ENCODE measurements around the gene SLC15A2.
"Not testable (repeated sequence)": the region's sequence is repeated elsewhere in the genome, so short reads cannot be mapped to it uniquely, and the experiment has no call there.

Gene SLC15A2

GRCh38 chr3:121924734-121925133, 30.5 kb downstream of the SLC15A2 start:
- DNase-seq (ENCODE audit: low spot score), result no peak

- no peak for DNase-seq (ENCODE audit: low spot score)
These were observed 32.2 kb downstream of the SLC15A2 start for GRCh38 chr3:121926380-121926779.

GRCh38 chr3:121938141-121938855, 44.1 kb downstream of the SLC15A2 start:
- DNase-seq (ENCODE audit: low spot score), result not testable (repeated sequence)

GRCh38 chr3:121941592-121941991, 47.4 kb downstream of the SLC15A2 start:
- DNase-seq (ENCODE audit: low spot score), result no peak

- DNase-seq (ENCODE audit: low spot score), result no peak
These were observed 48.0 kb downstream of the SLC15A2 start for GRCh38 chr3:121942116-121942786.

- DNase-seq (ENCODE audit: low spot score), result no peak
These were observed 49.2 kb downstream of the SLC15A2 start for GRCh38 chr3:121943431-121943830.

- DNase-seq (ENCODE audit: low spot score), result no peak
These were observed 54.4 kb downstream of the SLC15A2 start for GRCh38 chr3:121948641-121949040.

- DNase-seq (ENCODE audit: low spot score), result no peak
These were observed 57.2 kb downstream of the SLC15A2 start for GRCh38 chr3:121951291-121951919.

- no peak for DNase-seq (ENCODE audit: low spot score)
These were observed 62.2 kb downstream of the SLC15A2 start for GRCh38 chr3:121956363-121956762.

- DNase-seq (ENCODE audit: low spot score), result no peak
These were observed 63.6 kb downstream of the SLC15A2 start for GRCh38 chr3:121957674-121958415.

GRCh38 chr3:121958801-121959200, 64.6 kb downstream of the SLC15A2 start:
- DNase-seq (ENCODE audit: low spot score), result no peak

GRCh38 chr3:121961283-121961682, 67.1 kb downstream of the SLC15A2 start:
- DNase-seq (ENCODE audit: low spot score), result no peak

- DNase-seq (ENCODE audit: low spot score), result no peak
These were observed 68.2 kb downstream of the SLC15A2 start for GRCh38 chr3:121962443-121962842.

GRCh38 chr3:121963608-121964007, 69.4 kb downstream of the SLC15A2 start:
- no peak for DNase-seq (ENCODE audit: low spot score)

GRCh38 chr3:121969631-121970030, 75.4 kb downstream of the SLC15A2 start:
- no peak for DNase-seq (ENCODE audit: low spot score)

- no peak for DNase-seq (ENCODE audit: low spot score)
These were observed 75.8 kb downstream of the SLC15A2 start for GRCh38 chr3:121970047-121970446.

- DNase-seq (ENCODE audit: low spot score), result no peak
These were observed 80.5 kb downstream of the SLC15A2 start for GRCh38 chr3:121974601-121975111.

- DNase-seq (ENCODE audit: low spot score), result no peak
These were observed 81.6 kb downstream of the SLC15A2 start for GRCh38 chr3:121975702-121976302.

GRCh38 chr3:121976727-121977126, 82.5 kb downstream of the SLC15A2 start:
- no peak for DNase-seq (ENCODE audit: low spot score)

GRCh38 chr3:121979246-121979645, 85.0 kb downstream of the SLC15A2 start:
- no peak for DNase-seq (ENCODE audit: low spot score)

- DNase-seq (ENCODE audit: low spot score), result no peak
These were observed 85.7 kb downstream of the SLC15A2 start for GRCh38 chr3:121979734-121980449.

Measured in CD4-positive, alpha-beta T cell treated with Interleukin-15 for 4 hours (primary cell).